ENCODE results near the gene NPM1.

The NPM1 gene, protein sequence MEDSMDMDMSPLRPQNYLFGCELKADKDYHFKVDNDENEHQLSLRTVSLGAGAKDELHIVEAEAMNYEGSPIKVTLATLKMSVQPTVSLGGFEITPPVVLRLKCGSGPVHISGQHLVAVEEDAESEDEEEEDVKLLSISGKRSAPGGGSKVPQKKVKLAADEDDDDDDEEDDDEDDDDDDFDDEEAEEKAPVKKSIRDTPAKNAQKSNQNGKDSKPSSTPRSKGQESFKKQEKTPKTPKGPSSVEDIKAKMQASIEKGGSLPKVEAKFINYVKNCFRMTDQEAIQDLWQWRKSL

DNA sequence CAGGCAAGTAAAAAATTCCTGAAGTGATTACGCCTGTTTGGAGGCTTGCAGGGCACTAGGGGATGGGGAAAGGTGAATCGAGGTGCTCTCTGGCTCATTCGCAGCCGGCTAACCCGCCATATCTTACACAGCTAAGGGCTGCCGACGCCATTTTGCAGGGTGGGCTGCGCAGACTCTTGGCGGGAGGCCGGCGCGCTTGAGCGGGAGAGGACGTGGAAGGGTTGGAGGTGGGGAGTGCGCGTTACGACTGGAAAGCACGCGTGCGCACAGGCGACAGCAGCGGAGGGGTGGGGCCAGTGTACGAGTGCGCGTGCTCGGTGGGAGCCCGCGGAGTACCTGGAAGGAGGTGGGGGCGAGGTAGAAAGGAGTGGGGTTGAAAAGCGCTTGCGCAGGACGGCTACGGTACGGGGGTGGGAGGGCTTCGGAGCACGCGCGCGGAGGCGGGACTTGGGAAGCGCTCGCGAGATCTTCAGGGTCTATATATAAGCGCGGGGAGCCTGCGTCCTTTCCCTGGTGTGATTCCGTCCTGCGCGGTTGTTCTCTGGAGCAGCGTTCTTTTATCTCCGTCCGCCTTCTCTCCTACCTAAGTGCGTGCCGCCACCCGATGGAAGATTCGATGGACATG is at the start of gene NPM1:
Gene NPM1, plus strand, starts transcription at position 505 of the 625 bp plus-strand sequence. Its CDS starts 100 bp downstream, at position 605.
- peak; percentile 98 for DNase-seq (ENCODE audit: extremely low read depth, low read depth)
- no peak for TF ChIP-seq CTCF (IDR thresholded peaks at IDR 0.05; ENCODE audit: low read depth, low read length)

GRCh38 chr5:171340042-171340441 is 47.6 kb upstream of the NPM1 start:
- no peak for DNase-seq (ENCODE audit: extremely low read depth, low read depth)
- TF ChIP-seq CTCF (IDR thresholded peaks at IDR 0.05; ENCODE audit: low read depth, low read length) = no peak

- no peak for DNase-seq (ENCODE audit: extremely low read depth, low read depth)
- TF ChIP-seq CTCF (IDR thresholded peaks at IDR 0.05; ENCODE audit: low read depth, low read length) = no peak
Observed at GRCh38 chr5:171340491-171340890, 47.2 kb upstream of the NPM1 start.

- peak; percentile 27 for DNase-seq (ENCODE audit: extremely low read depth, low read depth)
- TF ChIP-seq CTCF (IDR thresholded peaks at IDR 0.05; ENCODE audit: low read depth, low read length) = peak; percentile 77
Observed at GRCh38 chr5:171342362-171343111, 45.1 kb upstream of the NPM1 start.

DNA sequence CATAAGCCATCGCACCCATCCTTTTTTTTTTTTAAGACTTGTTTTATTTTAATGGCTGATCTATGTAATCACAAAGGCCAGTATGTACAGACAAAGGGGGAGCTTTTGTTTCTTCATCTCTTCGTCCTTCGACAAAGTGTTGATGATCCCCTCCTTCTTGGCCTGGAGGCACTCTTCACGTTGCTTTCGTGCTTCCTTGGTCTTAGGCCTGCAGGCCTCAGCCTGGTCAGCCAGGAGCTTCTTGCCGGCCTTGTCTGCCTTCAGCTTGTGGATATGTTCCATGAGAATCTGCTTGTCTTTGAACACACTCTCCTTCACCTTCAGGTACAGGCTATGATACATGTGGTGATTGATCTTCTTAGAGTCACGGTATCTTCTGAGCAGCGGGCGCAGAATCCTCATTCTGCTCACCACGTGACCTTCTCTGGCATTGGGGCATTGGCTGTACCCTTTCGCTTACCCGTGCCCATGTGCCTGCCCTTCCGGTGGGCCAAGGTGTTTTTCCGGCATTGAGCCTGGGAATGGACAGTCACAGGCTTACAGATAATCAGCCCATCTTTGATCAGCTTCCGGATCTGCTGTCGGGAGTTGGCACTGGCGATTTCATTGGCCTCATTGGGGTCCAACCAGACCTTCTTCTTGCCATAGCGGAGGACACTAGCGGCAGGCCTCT is 42.6 kb upstream of the NPM1 start:
- no peak for TF ChIP-seq CTCF (IDR thresholded peaks at IDR 0.05; ENCODE audit: low read depth, low read length)
- no peak for DNase-seq (ENCODE audit: extremely low read depth, low read depth)

DNA sequence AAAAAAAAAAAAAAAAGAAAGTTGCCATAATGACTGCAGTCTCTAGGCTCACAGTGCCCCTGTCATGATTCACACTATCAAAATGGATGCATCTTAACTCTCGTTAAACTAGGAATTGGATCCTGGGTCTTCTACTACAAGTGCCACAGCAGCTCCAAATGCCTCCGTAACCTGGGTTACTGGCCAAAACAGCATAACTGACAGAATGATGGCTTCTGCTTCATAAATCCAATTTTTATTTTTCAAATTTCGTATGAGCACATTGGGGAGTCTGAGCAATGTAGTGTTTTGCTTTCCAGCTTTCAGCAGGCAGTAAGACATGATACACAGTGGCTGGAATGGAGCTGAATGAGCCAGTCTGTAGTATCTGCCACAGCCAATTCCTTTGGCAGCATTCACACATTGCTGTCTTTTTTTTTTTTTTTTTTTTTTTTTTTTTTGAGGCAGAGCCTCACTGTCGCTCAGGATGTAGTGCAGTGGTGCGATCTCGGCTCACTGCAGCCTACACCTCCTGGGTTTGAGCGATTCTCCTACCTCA is 36.0 kb upstream of the NPM1 start:
- DNase-seq (ENCODE audit: extremely low read depth, low read depth) = no peak
- no peak for TF ChIP-seq CTCF (IDR thresholded peaks at IDR 0.05; ENCODE audit: low read depth, low read length)

Data from AG09319 (cell line).